Cardiac fibroblast (primary cell): ENCODE measurements around the gene ADGRV1.
"Not testable (repeated sequence)": the region's sequence is repeated elsewhere in the genome, so short reads cannot be mapped to it uniquely, and the experiment has no call there.

ENCODE experiments used
- DNase-seq, 2 donors: peaks; one replicate each; pipeline versions ENCODE4 v3.0.0 to v3.0.0-alpha.2; 2010; ENCODE audit warnings: low read depth in 2 of 2
- H3K4me3 ChIP-seq, 2 donors: replicated peaks in 1 of 2; 1 replicate in 1 of 2; 2 replicates in 1 of 2; pipeline ENCODE4 v1.5.1; 2011; ENCODE audit warnings: low read depth in 2 of 2, low read length in 2 of 2, mild to moderate bottlenecking in 2 of 2, moderate library complexity in 1 of 2
- TF ChIP-seq, protein P1 (sequence below): IDR thresholded peaks from one replicate; pipeline ENCODE4 v1.5.1; 2011; ENCODE audit warnings: low read depth, mild to moderate bottlenecking, low read length, inconsistent platforms

ADGRV1 gene

DNA sequence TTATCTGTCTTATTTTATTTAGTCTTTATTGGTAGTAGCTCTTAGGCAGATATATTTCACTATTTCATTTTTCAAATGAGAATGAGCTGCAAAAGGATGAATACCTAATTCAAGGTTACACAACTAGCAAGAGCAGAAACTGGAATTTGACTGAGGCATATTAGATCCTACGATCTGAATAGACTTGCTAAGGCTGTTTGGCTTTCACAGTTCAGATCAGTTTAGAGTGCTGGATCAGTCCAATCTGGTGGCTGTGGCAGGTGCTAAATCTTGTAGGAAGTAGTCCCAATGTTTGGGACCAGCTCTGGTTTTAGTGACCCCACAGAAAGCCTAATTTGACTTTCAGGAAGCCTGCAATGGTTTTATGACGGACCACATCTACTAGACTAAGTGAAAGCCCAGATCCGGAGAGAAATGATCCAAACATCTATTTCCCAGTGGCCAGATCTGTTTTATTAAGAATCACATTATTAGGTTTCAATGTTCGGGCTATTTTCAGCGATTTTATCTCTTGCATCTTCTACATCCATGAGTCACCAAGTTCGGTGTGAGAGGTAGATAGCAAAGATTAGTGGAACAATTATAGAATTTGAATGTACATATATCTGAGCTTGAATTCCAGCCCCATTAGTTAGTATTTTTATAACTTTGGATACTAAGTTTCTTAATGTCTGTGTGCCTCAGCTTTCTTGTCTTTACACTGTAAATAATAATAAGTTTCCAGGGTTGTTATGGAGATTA is 359.5 kb downstream of the ADGRV1 start:
- H3K4me3 ChIP-seq, result no peak overlapping the region
- no peak for DNase-seq
- TF ChIP-seq, protein P1, sequence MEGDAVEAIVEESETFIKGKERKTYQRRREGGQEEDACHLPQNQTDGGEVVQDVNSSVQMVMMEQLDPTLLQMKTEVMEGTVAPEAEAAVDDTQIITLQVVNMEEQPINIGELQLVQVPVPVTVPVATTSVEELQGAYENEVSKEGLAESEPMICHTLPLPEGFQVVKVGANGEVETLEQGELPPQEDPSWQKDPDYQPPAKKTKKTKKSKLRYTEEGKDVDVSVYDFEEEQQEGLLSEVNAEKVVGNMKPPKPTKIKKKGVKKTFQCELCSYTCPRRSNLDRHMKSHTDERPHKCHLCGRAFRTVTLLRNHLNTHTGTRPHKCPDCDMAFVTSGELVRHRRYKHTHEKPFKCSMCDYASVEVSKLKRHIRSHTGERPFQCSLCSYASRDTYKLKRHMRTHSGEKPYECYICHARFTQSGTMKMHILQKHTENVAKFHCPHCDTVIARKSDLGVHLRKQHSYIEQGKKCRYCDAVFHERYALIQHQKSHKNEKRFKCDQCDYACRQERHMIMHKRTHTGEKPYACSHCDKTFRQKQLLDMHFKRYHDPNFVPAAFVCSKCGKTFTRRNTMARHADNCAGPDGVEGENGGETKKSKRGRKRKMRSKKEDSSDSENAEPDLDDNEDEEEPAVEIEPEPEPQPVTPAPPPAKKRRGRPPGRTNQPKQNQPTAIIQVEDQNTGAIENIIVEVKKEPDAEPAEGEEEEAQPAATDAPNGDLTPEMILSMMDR, result no peak

GRCh38 chr5:90921418-90921973 is 362.9 kb downstream of the ADGRV1 start:
- H3K4me3 ChIP-seq, result no peak overlapping the region
- no peak for DNase-seq
- TF ChIP-seq, protein P1, result no peak

DNA sequence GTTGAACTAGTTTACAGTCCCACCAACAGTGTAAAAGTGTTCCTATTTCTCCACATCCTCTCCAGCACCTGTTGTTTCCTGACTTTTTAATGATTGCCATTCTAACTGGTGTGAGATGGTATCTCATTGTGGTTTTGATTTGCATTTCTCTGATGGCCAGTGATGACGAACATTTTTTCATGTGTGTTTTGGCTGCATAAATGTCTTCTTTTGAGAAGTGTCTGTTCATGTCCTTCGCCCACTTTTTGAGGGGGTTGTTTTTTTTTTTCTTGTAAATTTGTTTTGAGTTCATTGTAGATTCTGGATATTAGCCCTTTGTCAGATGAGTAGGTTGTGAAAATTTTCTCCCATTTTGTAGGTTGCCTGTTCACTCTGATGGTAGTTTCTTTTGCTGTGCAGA is 365.6 kb downstream of the ADGRV1 start:
- not testable (repeated sequence) for H3K4me3 ChIP-seq, DNase-seq

- H3K4me3 ChIP-seq, DNase-seq: not testable (repeated sequence)
These were observed 370.6 kb downstream of the ADGRV1 start for GRCh38 chr5:90929013-90929839.

DNA sequence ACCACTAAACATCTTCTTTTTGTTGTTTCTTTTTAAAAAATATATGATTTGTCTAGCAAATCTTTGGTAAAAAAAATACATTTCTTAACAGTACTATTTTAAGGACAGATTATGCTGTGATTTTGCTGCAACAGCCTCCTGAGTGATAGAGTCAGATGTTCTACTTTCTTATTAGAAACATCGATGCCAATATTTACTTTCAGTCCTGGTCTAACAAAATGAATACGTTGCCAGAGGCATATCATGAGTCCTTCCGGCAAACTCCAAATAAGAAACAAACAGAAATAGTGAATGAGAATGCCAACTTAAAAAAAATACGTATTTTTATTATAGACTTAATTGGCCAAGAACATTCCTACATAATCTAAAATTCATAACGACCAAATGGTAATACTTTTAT is 371.5 kb downstream of the ADGRV1 start:
- H3K4me3 ChIP-seq, result no peak overlapping the region
- DNase-seq, result no peak
- TF ChIP-seq, protein P1, result no peak

DNA sequence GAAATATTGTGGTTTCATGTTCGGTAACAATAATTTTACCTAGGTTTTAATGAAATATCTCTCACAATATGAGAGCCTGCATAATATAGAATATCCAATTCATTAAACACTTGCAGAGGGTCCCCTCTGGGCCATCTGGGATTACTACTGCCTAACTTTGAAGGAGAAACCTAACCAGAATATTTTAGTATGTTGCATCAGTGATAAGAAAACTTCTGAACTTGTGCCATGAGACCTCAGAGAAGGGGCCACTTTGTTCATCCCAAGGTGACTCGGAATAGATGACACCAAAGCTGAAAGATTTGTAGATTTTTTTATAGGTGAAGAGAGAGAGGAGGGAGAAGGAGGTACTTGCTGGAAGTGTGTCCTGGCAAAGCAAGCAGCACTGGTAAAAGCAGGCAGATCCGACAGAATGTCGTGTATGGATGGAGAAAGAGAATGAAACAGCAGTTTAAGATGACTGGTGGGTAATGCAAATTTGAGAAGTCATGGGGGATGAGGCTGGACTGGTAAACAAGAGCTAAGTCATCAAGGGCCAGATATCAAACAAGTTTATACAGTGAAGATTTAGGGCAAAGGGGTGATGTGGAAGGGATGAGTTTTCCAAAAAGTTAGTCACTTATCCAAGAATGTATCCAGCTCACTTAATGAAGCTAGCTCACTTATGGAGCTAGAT is 372.3 kb downstream of the ADGRV1 start:
- no peak overlapping the region for H3K4me3 ChIP-seq
- DNase-seq, result no peak
- TF ChIP-seq, protein P1, result no peak

GRCh38 chr5:90932052-90932699 is 373.6 kb downstream of the ADGRV1 start:
- TF ChIP-seq, protein P1, result peak; percentile 74
- peak; percentile 80 to 86 for DNase-seq
- H3K4me3 ChIP-seq, result no peak overlapping the region
